CD4-positive, alpha-beta T cell treated with Interleukin-17A for 4 hours (primary cell): ENCODE results near the gene FBXO46.
"Not testable (repeated sequence)": the region's sequence is repeated elsewhere in the genome, so short reads cannot be mapped to it uniquely, and the experiment has no call there.

Experiments
- DNase-seq: peaks from one replicate; pipeline ENCODE4 v3.0.0-alpha.2; 2020; ENCODE audit warnings: mixed read lengths

Gene FBXO46

GRCh38 chr19:45765702-45766295, 35.1 kb upstream of the FBXO46 start:
- no peak for DNase-seq

- DNase-seq = no peak
Measured at GRCh38 chr19:45764945-45765701, 34.4 kb upstream of the FBXO46 start.

GRCh38 chr19:45764475-45764874, 33.8 kb upstream of the FBXO46 start:
- no peak for DNase-seq

GRCh38 chr19:45763691-45764294, 33.1 kb upstream of the FBXO46 start:
- no peak for DNase-seq

- DNase-seq = no peak
Measured at GRCh38 chr19:45762870-45763631, 32.4 kb upstream of the FBXO46 start.

GRCh38 chr19:45761714-45762113, 31.0 kb upstream of the FBXO46 start:
- DNase-seq = no peak

GRCh38 chr19:45758921-45759320, 28.2 kb upstream of the FBXO46 start:
- no peak for DNase-seq

GRCh38 chr19:45757695-45758094, 27.0 kb upstream of the FBXO46 start:
- DNase-seq = no peak

GRCh38 chr19:45754323-45754722, 23.6 kb upstream of the FBXO46 start:
- DNase-seq = no peak

GRCh38 chr19:45753548-45753947, 22.9 kb upstream of the FBXO46 start:
- DNase-seq = no peak

- no peak for DNase-seq
Measured at GRCh38 chr19:45752639-45753038, 21.9 kb upstream of the FBXO46 start.

GRCh38 chr19:45751483-45751882, 20.8 kb upstream of the FBXO46 start:
- not testable (repeated sequence) for DNase-seq

- no peak for DNase-seq
Measured at GRCh38 chr19:45747513-45747912, 16.8 kb upstream of the FBXO46 start.

- DNase-seq = no peak
Measured at GRCh38 chr19:45746866-45747265, 16.2 kb upstream of the FBXO46 start.

GRCh38 chr19:45745606-45746005, 14.9 kb upstream of the FBXO46 start:
- no peak for DNase-seq

GRCh38 chr19:45742969-45743368, 12.3 kb upstream of the FBXO46 start:
- DNase-seq = no peak

GRCh38 chr19:45739498-45740439, 9.1 kb upstream of the FBXO46 start:
- DNase-seq = no peak

GRCh38 chr19:45733160-45733810, 2.6 kb upstream of the FBXO46 start, which contains the start of gene MEIOSIN:
MEIOSIN (plus strand) TSS chr19:45733439; CDS start chr19:45735377, 1,938 bp downstream.
- DNase-seq = no peak

GRCh38 chr19:45729800-45730290, 851 bp downstream of the FBXO46 start:
- DNase-seq = no peak

- not testable (repeated sequence) for DNase-seq
Measured at GRCh38 chr19:45728683-45729082, 2.0 kb downstream of the FBXO46 start.

GRCh38 chr19:45720065-45720464, 10.6 kb downstream of the FBXO46 start:
- not testable (repeated sequence) for DNase-seq
